K562 (cell line): ENCODE data around the gene BNIP1. TPM values are rescaled to one million over a fixed set of nuclear protein-coding genes. Genes with fewer than 3 reads are reported as not detected.

Experiments used
- polyA plus RNA-seq, 8 experiments: library from polyadenylated mRNA; depleted of rRNA in 4 of 8; stranded (reverse) in 5 of 8; unstranded in 3 of 8; fragments of >200 nt; fragmentation: Nextera tagmentation in 2 of 8; fragmentation: Illumina TruSeq in 1 of 8; extraction: Ambion mirVana in 2 of 8; extraction: Trizol in 1 of 8; gene quantifications; 2 replicates each; pipeline versions ENCODE4 v1.2.1 to v1.2.3, GENCODE V29; 2011 to 2014; ENCODE audit warnings: inconsistent platforms in 1 of 8, missing spikeins in 1 of 8
- total RNA-seq, 7 experiments: library from RNA; depleted of rRNA in 6 of 7; stranded (reverse); fragments of >200 nt in 6 of 7; fragmentation: Illumina TruSeq in 2 of 7; extraction: Trizol in 2 of 7; gene quantifications; 2 replicates each; pipeline versions ENCODE4 v1.2.1 to v1.2.3, GENCODE V29; 2011 to 2021; ENCODE audit warnings: low replicate concordance in 1 of 7

BNIP1 gene
- total and polyA plus RNA-seq, 9 of the 15 experiments (the other 6 are each of a cell fraction or from before 2014, with no cell fraction given): 18.8 to 65.0 (median 26.2) TPM

Other genes with a start within 250 kb of the BNIP1 start
- 67.4 and 70.7 TPM in 2 replicates for gene RPL26L1, start 185.1 kb upstream of the BNIP1 start, total RNA-seq (2014; rRNA removed)
- 92.1 and 105 TPM in 2 replicates for gene RPL26L1, start 185.1 kb upstream of the BNIP1 start, total RNA-seq (2014; rRNA removed; fragmentation: Illumina TruSeq; extraction: Trizol)
- gene RPL26L1, start 185.1 kb upstream of the BNIP1 start, total RNA-seq (2015; rRNA removed; fragmentation: Illumina TruSeq; extraction: Trizol): 82.4 and 88.9 TPM in 2 replicates
- 63.7 and 70.8 TPM in 2 replicates for gene RPL26L1, start 185.1 kb upstream of the BNIP1 start, total RNA-seq (2021)
- 110 and 134 TPM in 2 replicates for gene RPL26L1, start 185.1 kb upstream of the BNIP1 start, polyA plus RNA-seq (2011; rRNA removed)
- gene RPL26L1, start 185.1 kb upstream of the BNIP1 start, polyA plus RNA-seq (2014; fragmentation: Illumina TruSeq; extraction: Trizol): 80.2 and 96.2 TPM in 2 replicates
- 100 to 1,000 TPM; 319 to 328 TPM for gene RPL26L1, start 185.1 kb upstream of the BNIP1 start, polyA plus RNA-seq (2014; fragmentation: Nextera tagmentation; extraction: Ambion mirVana)
- 112 and 124 TPM in 2 replicates for gene RPL26L1, start 185.1 kb upstream of the BNIP1 start, polyA plus RNA-seq (2014; rRNA removed)
- gene ATP6V0E1, start 160.8 kb upstream of the BNIP1 start, total RNA-seq (2014; rRNA removed): 50.0 and 63.8 TPM in 2 replicates
- 111 and 118 TPM in 2 replicates for gene ATP6V0E1, start 160.8 kb upstream of the BNIP1 start, total RNA-seq (2014; rRNA removed; fragmentation: Illumina TruSeq; extraction: Trizol)
- 108 and 112 TPM in 2 replicates for gene ATP6V0E1, start 160.8 kb upstream of the BNIP1 start, total RNA-seq (2015; rRNA removed; fragmentation: Illumina TruSeq; extraction: Trizol)
- gene ATP6V0E1, start 160.8 kb upstream of the BNIP1 start, total RNA-seq (2021): 94.1 and 95.9 TPM in 2 replicates
- gene ATP6V0E1, start 160.8 kb upstream of the BNIP1 start, polyA plus RNA-seq (2011; rRNA removed): 128 and 173 TPM in 2 replicates
- 128 and 132 TPM in 2 replicates for gene ATP6V0E1, start 160.8 kb upstream of the BNIP1 start, polyA plus RNA-seq (2014; fragmentation: Illumina TruSeq; extraction: Trizol)
- gene ATP6V0E1, start 160.8 kb upstream of the BNIP1 start, polyA plus RNA-seq (2014; fragmentation: Nextera tagmentation; extraction: Ambion mirVana): 100 to 1,000 TPM; 368 to 395 TPM
- 82.7 and 108 TPM in 2 replicates for gene ATP6V0E1, start 160.8 kb upstream of the BNIP1 start, polyA plus RNA-seq (2014; rRNA removed)
- gene CREBRF, start 88.2 kb upstream of the BNIP1 start, total RNA-seq (2014; rRNA removed): 3.2 and 3.6 TPM in 2 replicates
- 4.5 and 6.1 TPM in 2 replicates for gene CREBRF, start 88.2 kb upstream of the BNIP1 start, total RNA-seq (2014; rRNA removed; fragmentation: Illumina TruSeq; extraction: Trizol)
- 2.9 and 3.1 TPM in 2 replicates for gene CREBRF, start 88.2 kb upstream of the BNIP1 start, total RNA-seq (2015; rRNA removed; fragmentation: Illumina TruSeq; extraction: Trizol)
- gene CREBRF, start 88.2 kb upstream of the BNIP1 start, total RNA-seq (2021): 3.8 TPM in 2 replicates
- gene CREBRF, start 88.2 kb upstream of the BNIP1 start, polyA plus RNA-seq (2011; rRNA removed): 4.7 and 4.9 TPM in 2 replicates
- gene CREBRF, start 88.2 kb upstream of the BNIP1 start, polyA plus RNA-seq (2014; fragmentation: Illumina TruSeq; extraction: Trizol): 2.4 and 4.8 TPM in 2 replicates
- 1 to 10 TPM; 1.1 to 1.3 TPM for gene CREBRF, start 88.2 kb upstream of the BNIP1 start, polyA plus RNA-seq (2014; fragmentation: Nextera tagmentation; extraction: Ambion mirVana)
- 2.0 and 2.8 TPM in 2 replicates for gene CREBRF, start 88.2 kb upstream of the BNIP1 start, polyA plus RNA-seq (2014; rRNA removed)
- not detected in 2 replicates for gene NKX2-5, start 90.7 kb downstream of the BNIP1 start, total RNA-seq (2014; rRNA removed)
- gene NKX2-5, start 90.7 kb downstream of the BNIP1 start, total RNA-seq (2014; rRNA removed; fragmentation: Illumina TruSeq; extraction: Trizol): not detected in 2 replicates
- not detected in 2 replicates for gene NKX2-5, start 90.7 kb downstream of the BNIP1 start, total RNA-seq (2015; rRNA removed; fragmentation: Illumina TruSeq; extraction: Trizol)
- gene NKX2-5, start 90.7 kb downstream of the BNIP1 start, total RNA-seq (2021): not detected in 2 replicates
- gene NKX2-5, start 90.7 kb downstream of the BNIP1 start, polyA plus RNA-seq (2011; rRNA removed): not detected in 2 replicates
- not detected in 2 replicates for gene NKX2-5, start 90.7 kb downstream of the BNIP1 start, polyA plus RNA-seq (2014; fragmentation: Illumina TruSeq; extraction: Trizol)
- not detected for gene NKX2-5, start 90.7 kb downstream of the BNIP1 start, polyA plus RNA-seq (2014; fragmentation: Nextera tagmentation; extraction: Ambion mirVana)
- not detected in 2 replicates for gene NKX2-5, start 90.7 kb downstream of the BNIP1 start, polyA plus RNA-seq (2014; rRNA removed)
- 23.8 and 30.1 TPM in 2 replicates for gene STC2, start 183.9 kb downstream of the BNIP1 start, total RNA-seq (2014; rRNA removed)
- 6.5 and 7.4 TPM in 2 replicates for gene STC2, start 183.9 kb downstream of the BNIP1 start, total RNA-seq (2014; rRNA removed; fragmentation: Illumina TruSeq; extraction: Trizol)
- gene STC2, start 183.9 kb downstream of the BNIP1 start, total RNA-seq (2015; rRNA removed; fragmentation: Illumina TruSeq; extraction: Trizol): 7.2 and 8.9 TPM in 2 replicates
- 19.2 and 21.8 TPM in 2 replicates for gene STC2, start 183.9 kb downstream of the BNIP1 start, total RNA-seq (2021)
- gene STC2, start 183.9 kb downstream of the BNIP1 start, polyA plus RNA-seq (2011; rRNA removed): 4.3 and 4.7 TPM in 2 replicates
- gene STC2, start 183.9 kb downstream of the BNIP1 start, polyA plus RNA-seq (2014; fragmentation: Illumina TruSeq; extraction: Trizol): 11.4 and 16.1 TPM in 2 replicates
- under 1 TPM; 0.62 to 0.63 TPM for gene STC2, start 183.9 kb downstream of the BNIP1 start, polyA plus RNA-seq (2014; fragmentation: Nextera tagmentation; extraction: Ambion mirVana)
- gene STC2, start 183.9 kb downstream of the BNIP1 start, polyA plus RNA-seq (2014; rRNA removed): 25.6 and 31.7 TPM in 2 replicates